Posterior cingulate gyrus (tissue), 11 donors: ENCODE measurements around the gene MFN2.
"Not testable (repeated sequence)": the region's sequence is repeated elsewhere in the genome, so short reads cannot be mapped to it uniquely, and the experiment has no call there.

Experiments used
- DNase-seq, 10 donors: peaks; one replicate each; pipeline versions ENCODE4 v3.0.0 to v3.0.0-alpha.2; 2020 to 2021; ENCODE audit warnings: mixed read lengths in 3 of 10
- intact Hi-C: fragments of 100-400 bp; cut with DNase I; formaldehyde crosslinking; loops from one replicate; pipeline ENCODE4 v1.15.1; 2023

Gene MFN2

GRCh38 chr1:12038356-12039163 lies 58.3 kb downstream of the MFN2 start:
- DNase-seq, result peak in 1 of 10 donors; percentile 47
- intact Hi-C loops, result no loop called here

- DNase-seq, result no peak
- intact Hi-C loops, result no loop called here
Observed at GRCh38 chr1:12039164-12039525, 58.9 kb downstream of the MFN2 start.

- DNase-seq, intact Hi-C loops: not testable (repeated sequence)
Observed at GRCh38 chr1:12039824-12040456, 59.7 kb downstream of the MFN2 start.

GRCh38 chr1:12040457-12041051 lies 60.3 kb downstream of the MFN2 start:
- no peak for DNase-seq
- intact Hi-C loops, result no loop called here

GRCh38 chr1:12044187-12044877 lies 64.1 kb downstream of the MFN2 start:
- DNase-seq, intact Hi-C loops: not testable (repeated sequence)

- DNase-seq, result no peak
Observed at GRCh38 chr1:12046749-12047119, 66.5 kb downstream of the MFN2 start.

GRCh38 chr1:12047120-12047876 lies 67.1 kb downstream of the MFN2 start:
- no peak for DNase-seq
- intact Hi-C loops, result no loop called here

More at GRCh38 chr1:12046749-12047119, 66.5 kb downstream of the MFN2 start:
- intact Hi-C loops, result no loop called here

GRCh38 chr1:12048372-12048771 lies 68.1 kb downstream of the MFN2 start:
- no peak for DNase-seq
- intact Hi-C loops, result no loop called here

- intact Hi-C loops, result no loop called here
- no peak for DNase-seq
Observed at GRCh38 chr1:12049616-12050015, 69.4 kb downstream of the MFN2 start.

- intact Hi-C loops, result no loop called here
- no peak for DNase-seq
Observed at GRCh38 chr1:12051361-12051760, 71.1 kb downstream of the MFN2 start.

GRCh38 chr1:12052008-12052573 lies 71.8 kb downstream of the MFN2 start:
- DNase-seq, result peak in 6 of 10 donors; percentile 17 to 92 (median 32)
- intact Hi-C loops, result no loop called here

GRCh38 chr1:12052997-12053686 lies 72.9 kb downstream of the MFN2 start:
- DNase-seq, result peak in 8 of 10 donors; percentile 16 to 88 (median 34)
- intact Hi-C loops, result no loop called here

GRCh38 chr1:12053752-12054548 lies 73.7 kb downstream of the MFN2 start:
- DNase-seq, result peak in 1 of 10 donors; percentile 72
- intact Hi-C loops, result no loop called here

- DNase-seq, result no peak
- intact Hi-C loops, result no loop called here
Observed at GRCh38 chr1:12055259-12055658, 75.0 kb downstream of the MFN2 start.

GRCh38 chr1:12056331-12056841 lies 76.1 kb downstream of the MFN2 start:
- intact Hi-C loops, result no loop called here
- DNase-seq, result no peak

GRCh38 chr1:12057382-12057781 lies 77.1 kb downstream of the MFN2 start:
- intact Hi-C loops, result no loop called here
- no peak for DNase-seq

GRCh38 chr1:12057940-12058687 lies 77.9 kb downstream of the MFN2 start:
- no peak for DNase-seq
- intact Hi-C loops, result no loop called here

- no peak for DNase-seq
- intact Hi-C loops, result no loop called here
Observed at GRCh38 chr1:12059226-12059625, 79.0 kb downstream of the MFN2 start.
